HFF-Myc (cell line): ENCODE data around the gene SLC31A1.

Experiments used
- DNase-seq: peaks from one replicate; pipeline ENCODE4 v3.0.0-alpha.2; 2011; ENCODE audit warnings: low read depth; ENCODE audit errors: extremely low read depth
- H3K4me3 ChIP-seq: replicated peaks from 2 replicates; pipeline ENCODE4 v1.5.1; 2011; ENCODE audit warnings: low read depth, mild to moderate bottlenecking, control low read depth, low read length
- CTCF ChIP-seq: IDR thresholded peaks from 2 replicates; pipeline ENCODE4 v1.5.1; 2012; ENCODE audit warnings: mild to moderate bottlenecking, low read depth, low read length, control low read depth; ENCODE audit errors: missing control alignments

SLC31A1 gene

GRCh38 chr9:113192455-113192854, 28.9 kb upstream of the SLC31A1 start:
- no peak for DNase-seq
- H3K4me3 ChIP-seq, result no peak overlapping the region
- no peak for TF ChIP-seq CTCF

- no peak for DNase-seq
- TF ChIP-seq CTCF, result no peak
- H3K4me3 ChIP-seq, result no peak overlapping the region
Measured at GRCh38 chr9:113199683-113200329, 21.5 kb upstream of the SLC31A1 start.

GRCh38 chr9:113205432-113205831, 15.9 kb upstream of the SLC31A1 start:
- no peak for DNase-seq
- no peak for TF ChIP-seq CTCF
- no peak overlapping the region for H3K4me3 ChIP-seq

- H3K4me3 ChIP-seq, result no peak overlapping the region
- TF ChIP-seq CTCF, result no peak
- DNase-seq, result no peak
Measured at GRCh38 chr9:113205861-113206260, 15.5 kb upstream of the SLC31A1 start.

- no peak overlapping the region for H3K4me3 ChIP-seq
- no peak for TF ChIP-seq CTCF
Measured at GRCh38 chr9:113210815-113211214, 10.5 kb upstream of the SLC31A1 start.

GRCh38 chr9:113215132-113215531, 6.2 kb upstream of the SLC31A1 start:
- no peak overlapping the region for H3K4me3 ChIP-seq
- no peak for DNase-seq
- TF ChIP-seq CTCF, result no peak

More at GRCh38 chr9:113210815-113211214, 10.5 kb upstream of the SLC31A1 start:
- no peak for DNase-seq

- no peak overlapping the region for H3K4me3 ChIP-seq
- DNase-seq, result no peak
- TF ChIP-seq CTCF, result no peak
Measured at GRCh38 chr9:113216406-113216805, 4.9 kb upstream of the SLC31A1 start.
